KOPT-K1 (cell line): Measurements from ENCODE around the gene UTP11.

Experiments used
- H3K27ac ChIP-seq: fragments of 200-600 bp; sonication (generic); 2 replicates; pipeline ENCODE4 v1.5.1; 2016; ENCODE audit warnings: antibody characterized with exemption, mild to moderate bottlenecking, low read depth, low read length; ENCODE audit not compliant: poor library complexity, severe bottlenecking
- H3K36me3 ChIP-seq: fragments of 200-600 bp; sonication (generic); 2 replicates; pipeline ENCODE4 v1.5.1; 2017; ENCODE audit warnings: antibody characterized with exemption, mild to moderate bottlenecking, low read length, moderate library complexity; ENCODE audit not compliant: insufficient read depth
- H3K9me3 ChIP-seq: fragments of 200-600 bp; sonication (generic); 2 replicates; pipeline ENCODE4 v1.5.1; 2017; ENCODE audit warnings: antibody characterized with exemption, low read length, mild to moderate bottlenecking; ENCODE audit not compliant: insufficient read depth, poor library complexity, severe bottlenecking

UTP11 gene

GRCh38 chr1:38013227-38013622 is 691 bp downstream of the UTP11 start:
- peak overlapping the region; percentile 78 for H3K27ac ChIP-seq
- no peaks in the 10 kb centered on the region for H3K9me3 ChIP-seq
- H3K36me3 ChIP-seq: peaks cover 43% of the 10 kb centered on the region

- Histone ChIP-seq H3K36me3 (peaks cover 52% of the 10 kb centered on the region), H3K9me3 (no peaks in the 10 kb centered on the region), H3K27ac (peak overlapping the region; percentile 3)
Measured at GRCh38 chr1:38014171-38014570, 1.6 kb downstream of the UTP11 start.

- Histone ChIP-seq H3K27ac (no peak overlapping the region), H3K36me3 (peaks cover 59% of the 10 kb centered on the region), H3K9me3 (no peaks in the 10 kb centered on the region)
Measured at GRCh38 chr1:38014724-38015424, 2.3 kb downstream of the UTP11 start.

GRCh38 chr1:38015978-38016725 is 3.6 kb downstream of the UTP11 start:
- H3K36me3 ChIP-seq: peaks cover 72% of the 10 kb centered on the region
- no peaks in the 10 kb centered on the region for H3K9me3 ChIP-seq
- no peak overlapping the region for H3K27ac ChIP-seq

GRCh38 chr1:38018864-38019343 is 6.4 kb downstream of the UTP11 start:
- Histone ChIP-seq H3K9me3 (no peaks in the 10 kb centered on the region), H3K27ac (no peak overlapping the region), H3K36me3 (peaks cover 99% of the 10 kb centered on the region)

- H3K27ac ChIP-seq: no peak overlapping the region
- H3K36me3 ChIP-seq: peaks cover 100% of the 10 kb centered on the region
Measured at GRCh38 chr1:38020396-38020795, 7.9 kb downstream of the UTP11 start.

GRCh38 chr1:38021969-38022368 is 9.4 kb downstream of the UTP11 start:
- H3K36me3 ChIP-seq: peaks cover 100% of the 10 kb centered on the region
- no peak overlapping the region for H3K27ac ChIP-seq

More at GRCh38 chr1:38020396-38020795, 7.9 kb downstream of the UTP11 start:
- H3K9me3 ChIP-seq: no peaks in the 10 kb centered on the region

GRCh38 chr1:38022810-38023209 is 10.3 kb downstream of the UTP11 start:
- Histone ChIP-seq H3K9me3 (no peaks in the 10 kb centered on the region), H3K27ac (no peak overlapping the region), H3K36me3 (peaks cover 94% of the 10 kb centered on the region)

More at GRCh38 chr1:38021969-38022368, 9.4 kb downstream of the UTP11 start:
- H3K9me3 ChIP-seq: no peaks in the 10 kb centered on the region

- peaks cover 70% of the 10 kb centered on the region for H3K36me3 ChIP-seq
- H3K9me3 ChIP-seq: no peaks in the 10 kb centered on the region
- no peak overlapping the region for H3K27ac ChIP-seq
Measured at GRCh38 chr1:38025233-38025632, 12.7 kb downstream of the UTP11 start.

- Histone ChIP-seq H3K27ac (no peak overlapping the region), H3K36me3 (peaks cover 65% of the 10 kb centered on the region), H3K9me3 (no peaks in the 10 kb centered on the region)
Measured at GRCh38 chr1:38025664-38026063, 13.1 kb downstream of the UTP11 start.

GRCh38 chr1:38026592-38027200 is 14.2 kb downstream of the UTP11 start:
- no peaks in the 10 kb centered on the region for H3K9me3 ChIP-seq
- peaks cover 55% of the 10 kb centered on the region for H3K36me3 ChIP-seq
- no peak overlapping the region for H3K27ac ChIP-seq

GRCh38 chr1:38027201-38028104 is 14.9 kb downstream of the UTP11 start:
- H3K36me3 ChIP-seq: peaks cover 48% of the 10 kb centered on the region
- no peak overlapping the region for H3K27ac ChIP-seq
- no peaks in the 10 kb centered on the region for H3K9me3 ChIP-seq

GRCh38 chr1:38028105-38028591 is 15.6 kb downstream of the UTP11 start:
- Histone ChIP-seq H3K27ac (no peak overlapping the region), H3K36me3 (peaks cover 41% of the 10 kb centered on the region)

GRCh38 chr1:38028671-38029070 is 16.1 kb downstream of the UTP11 start:
- H3K9me3 ChIP-seq: no peaks in the 10 kb centered on the region
- H3K36me3 ChIP-seq: peaks cover 35% of the 10 kb centered on the region
- no peak overlapping the region for H3K27ac ChIP-seq

More at GRCh38 chr1:38028105-38028591, 15.6 kb downstream of the UTP11 start:
- H3K9me3 ChIP-seq: no peaks in the 10 kb centered on the region
